CD4-positive, alpha-beta T cell (primary cell): Measurements from ENCODE around the gene TEX29. TPM values are rescaled to one million over a fixed set of nuclear protein-coding genes. Genes with fewer than 3 reads are reported as not detected.

Source experiments
- ATAC-seq: fragments of 200-7000 bp; cut with Tn5 transposase; one replicate; pipeline ENCODE4 v1.10.0; 2022; ENCODE audit warnings: mild to moderate bottlenecking; ENCODE audit not compliant: poor library complexity
- CTCF ChIA-PET: fragments of 350-600 bp; sonication (Branson Sonifier 250); formaldehyde crosslinking; loops from one replicate; lab custom pipeline; 2021; ENCODE audit warnings: antibody characterized with exemption, inconsistent platforms; lab: Charles Lee
- POLR2A ChIA-PET: fragments of 350-600 bp; sonication (Branson Sonifier 250); formaldehyde crosslinking; loops from one replicate; lab custom pipeline; 2021; ENCODE audit warnings: antibody characterized with exemption, inconsistent platforms; lab: Charles Lee
- DNase-seq, 14 experiments: peaks; one replicate each; pipeline ENCODE4 v3.0.0-alpha.2; 2013 to 2020; ENCODE audit warnings: mixed read lengths in 2 of 14
- H3K27ac ChIP-seq, 2 donors: one replicate each; pipeline versions ENCODE4 v1.5.1 to v1.7.0; 2013; ENCODE audit warnings: low read length in 2 of 2, low read depth in 1 of 2, mild to moderate bottlenecking in 1 of 2
- H3K27me3 ChIP-seq, 2 experiments: 1 replicate in 1 of 2; 2 replicates in 1 of 2; pipeline versions ENCODE4 v1.6.1 to v1.7.0; 2013; ENCODE audit warnings: low read length in 2 of 2, control low read depth in 1 of 2, mild to moderate bottlenecking in 1 of 2, moderate library complexity in 1 of 2; ENCODE audit not compliant: insufficient read depth in 2 of 2, control insufficient read depth in 1 of 2
- H3K36me3 ChIP-seq: one replicate; pipeline ENCODE4 v1.6.1; 2013; ENCODE audit warnings: low read length, control low read depth; ENCODE audit not compliant: insufficient read depth
- H3K4me1 ChIP-seq: one replicate; pipeline ENCODE4 v1.6.1; 2013; ENCODE audit warnings: low read length, control low read depth; ENCODE audit not compliant: insufficient read depth
- H3K4me3 ChIP-seq: one replicate; pipeline ENCODE4 v1.5.1; 2013; ENCODE audit warnings: mild to moderate bottlenecking, low read length, moderate library complexity
- H3K9me3 ChIP-seq, 2 experiments: 1 replicate in 1 of 2; 2 replicates in 1 of 2; pipeline versions ENCODE4 v1.6.1 to v1.7.0; 2013; ENCODE audit warnings: low read length in 2 of 2, mild to moderate bottlenecking in 2 of 2, control low read depth in 1 of 2, moderate library complexity in 1 of 2; ENCODE audit not compliant: control insufficient read depth in 1 of 2, insufficient read depth in 1 of 2
- H3K27ac Mint-ChIP-seq: one replicate; pipeline ENCODE4 v1.8.0; 2020; ENCODE audit warnings: mixed read lengths
- H3K27me3 Mint-ChIP-seq: one replicate; pipeline ENCODE4 v1.8.0; 2021; ENCODE audit warnings: mixed read lengths
- H3K36me3 Mint-ChIP-seq: one replicate; pipeline ENCODE4 v1.8.0; 2021; ENCODE audit warnings: low read depth, mixed read lengths
- H3K4me1 Mint-ChIP-seq: one replicate; pipeline ENCODE4 v1.8.0; 2021; ENCODE audit warnings: low read depth, mixed read lengths
- H3K4me3 Mint-ChIP-seq: one replicate; pipeline ENCODE4 v1.8.0; 2020; ENCODE audit warnings: mild to moderate bottlenecking, mixed read lengths
- H3K9me3 Mint-ChIP-seq: one replicate; pipeline ENCODE4 v1.8.0; 2020; ENCODE audit warnings: mixed read lengths
- intact Hi-C, 2 experiments: fragments of 100-400 bp; cut with DNase I in 1 of 2; cut with micrococcal nuclease in 1 of 2; formaldehyde crosslinking; loops; one replicate each; pipeline versions ENCODE4 v1.15.1 to v1.9.0; 2023 to 2025; cut with DNase I, micrococcal nuclease
- total RNA-seq, 174 experiments: library from RNA in 2 of 174; stranded (reverse) in 2 of 174; gene quantifications; one replicate each; pipeline ENCODE4 v1.2.3 and lab custom pipeline; 2021 to 2026
- TF ChIP-seq, protein P1 (sequence below): fragments of 200-600 bp; IDR thresholded peaks from one replicate; pipeline ENCODE4 v1.8.0; 2022; ENCODE audit warnings: antibody characterized with exemption, mild to moderate bottlenecking

Gene TEX29
- total RNA-seq, 2 experiments from 2014 or later = 0.52 to 1.0 TPM

GRCh38 chr13:111360452-111360851 lies 40.0 kb downstream of the TEX29 start:
- no peaks in the 10 kb centered on the region for H3K36me3 Mint-ChIP-seq
- no peak overlapping the region for H3K4me3 ChIP-seq
- no peaks in the 10 kb centered on the region for H3K36me3 ChIP-seq
- H3K27ac ChIP-seq = no peak overlapping the region
- ChIA-PET CTCF (no interaction called here), POLR2A (no interaction called here)
- TF ChIP-seq, protein P1, sequence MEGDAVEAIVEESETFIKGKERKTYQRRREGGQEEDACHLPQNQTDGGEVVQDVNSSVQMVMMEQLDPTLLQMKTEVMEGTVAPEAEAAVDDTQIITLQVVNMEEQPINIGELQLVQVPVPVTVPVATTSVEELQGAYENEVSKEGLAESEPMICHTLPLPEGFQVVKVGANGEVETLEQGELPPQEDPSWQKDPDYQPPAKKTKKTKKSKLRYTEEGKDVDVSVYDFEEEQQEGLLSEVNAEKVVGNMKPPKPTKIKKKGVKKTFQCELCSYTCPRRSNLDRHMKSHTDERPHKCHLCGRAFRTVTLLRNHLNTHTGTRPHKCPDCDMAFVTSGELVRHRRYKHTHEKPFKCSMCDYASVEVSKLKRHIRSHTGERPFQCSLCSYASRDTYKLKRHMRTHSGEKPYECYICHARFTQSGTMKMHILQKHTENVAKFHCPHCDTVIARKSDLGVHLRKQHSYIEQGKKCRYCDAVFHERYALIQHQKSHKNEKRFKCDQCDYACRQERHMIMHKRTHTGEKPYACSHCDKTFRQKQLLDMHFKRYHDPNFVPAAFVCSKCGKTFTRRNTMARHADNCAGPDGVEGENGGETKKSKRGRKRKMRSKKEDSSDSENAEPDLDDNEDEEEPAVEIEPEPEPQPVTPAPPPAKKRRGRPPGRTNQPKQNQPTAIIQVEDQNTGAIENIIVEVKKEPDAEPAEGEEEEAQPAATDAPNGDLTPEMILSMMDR = no peak
- H3K4me1 ChIP-seq = no peaks in the 10 kb centered on the region
- intact Hi-C loops = no loop called here
- no peak overlapping the region for H3K4me3 Mint-ChIP-seq
- no peaks in the 10 kb centered on the region for H3K27me3 Mint-ChIP-seq
- no peaks in the 10 kb centered on the region for H3K9me3 ChIP-seq
- peaks cover 0 to 2% of the 10 kb centered on the region in 2 experiments for H3K27me3 ChIP-seq
- no peaks in the 10 kb centered on the region for H3K9me3 Mint-ChIP-seq
- H3K27ac Mint-ChIP-seq = no peak overlapping the region
- ATAC-seq (no peak), DNase-seq (no peak)
- no peaks in the 10 kb centered on the region for H3K4me1 Mint-ChIP-seq

- no peak for DNase-seq
- no peaks in the 10 kb centered on the region for H3K4me1 ChIP-seq
- H3K36me3 ChIP-seq = no peaks in the 10 kb centered on the region
- Mint-ChIP-seq H3K27ac (no peak overlapping the region), H3K27me3 (no peaks in the 10 kb centered on the region), H3K9me3 (no peaks in the 10 kb centered on the region), H3K4me1 (no peaks in the 10 kb centered on the region), H3K36me3 (no peaks in the 10 kb centered on the region), H3K4me3 (no peak overlapping the region)
- no peak for ATAC-seq
- H3K4me3 ChIP-seq = no peak overlapping the region
- H3K9me3 ChIP-seq = no peaks in the 10 kb centered on the region
- POLR2A ChIA-PET = no interaction called here
- TF ChIP-seq, protein P1 = no peak
- no peak overlapping the region for H3K27ac ChIP-seq
- CTCF ChIA-PET = no interaction called here
- peaks cover 0 to 2% of the 10 kb centered on the region in 2 experiments for H3K27me3 ChIP-seq
- intact Hi-C loops = no loop called here
Observed at GRCh38 chr13:111361046-111361872, 40.8 kb downstream of the TEX29 start.

- no peaks in the 10 kb centered on the region for H3K27me3 Mint-ChIP-seq
- Histone ChIP-seq H3K27ac (no peak overlapping the region), H3K36me3 (no peaks in the 10 kb centered on the region), H3K4me1 (no peaks in the 10 kb centered on the region), H3K4me3 (no peak overlapping the region), H3K9me3 (no peaks in the 10 kb centered on the region), H3K27me3 (peaks cover 0 to 2% of the 10 kb centered on the region in 2 experiments)
- no peak overlapping the region for H3K27ac Mint-ChIP-seq
- DNase-seq (no peak), ATAC-seq (no peak)
- no peaks in the 10 kb centered on the region for H3K4me1 Mint-ChIP-seq
- ChIA-PET CTCF (no interaction called here), POLR2A (no interaction called here)
- H3K36me3 Mint-ChIP-seq = no peaks in the 10 kb centered on the region
- no peaks in the 10 kb centered on the region for H3K9me3 Mint-ChIP-seq
- TF ChIP-seq, protein P1 = no peak
- H3K4me3 Mint-ChIP-seq = no peak overlapping the region
- intact Hi-C loops = no loop called here
Observed at GRCh38 chr13:111361873-111362648, 41.6 kb downstream of the TEX29 start.
